ENCODE measurements around the gene FLYWCH1.

The FLYWCH1 gene

DNA sequence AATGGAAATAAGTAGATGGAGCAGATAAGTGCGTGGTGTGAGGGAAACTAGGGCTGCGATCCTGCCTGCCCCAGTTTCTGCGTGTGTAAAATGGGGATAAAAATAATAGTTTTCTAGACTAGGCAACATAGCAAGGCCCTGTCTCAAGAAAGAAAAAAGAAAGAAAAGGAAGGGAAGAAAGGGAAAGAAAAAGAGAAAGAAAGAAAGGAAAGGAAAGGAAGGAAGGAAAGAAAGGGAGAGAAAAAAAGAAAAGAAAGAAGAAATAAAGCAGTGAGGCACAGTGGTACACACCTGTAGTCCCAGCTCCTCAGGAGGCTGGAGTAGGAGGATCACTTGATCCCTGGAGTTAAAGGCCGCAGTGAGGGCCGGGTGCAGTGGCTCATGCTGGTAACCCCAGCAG is 70.7 kb downstream of the FLYWCH1 start:
- DNase-seq (ENCODE audit: low read depth in 3 of 3) = no peak

DNA sequence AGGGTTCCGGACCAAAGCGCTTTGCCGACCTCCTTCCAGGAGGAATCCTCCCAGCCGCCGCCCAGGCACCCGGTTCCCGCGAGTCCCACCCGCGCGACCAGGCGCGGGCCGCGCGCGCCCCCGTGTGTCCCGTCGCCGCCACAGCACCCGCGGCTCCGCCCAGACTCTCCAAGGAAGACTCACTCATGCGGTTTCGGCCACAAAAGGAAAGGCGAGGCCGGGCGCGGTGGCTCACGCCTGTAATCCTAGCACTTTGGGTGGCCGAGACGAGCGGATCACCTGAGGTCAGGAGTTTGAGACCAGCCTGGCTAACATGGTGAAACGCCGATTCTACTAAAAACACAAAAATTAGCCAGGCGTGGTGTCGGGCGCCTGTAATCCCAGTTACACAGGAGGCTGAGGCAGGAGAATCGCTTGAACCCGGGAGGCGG is 72.0 kb downstream of the FLYWCH1 start:
- DNase-seq (ENCODE audit: low read depth in 3 of 3) = peak; percentile 57 to 78 (median 58)

DNA sequence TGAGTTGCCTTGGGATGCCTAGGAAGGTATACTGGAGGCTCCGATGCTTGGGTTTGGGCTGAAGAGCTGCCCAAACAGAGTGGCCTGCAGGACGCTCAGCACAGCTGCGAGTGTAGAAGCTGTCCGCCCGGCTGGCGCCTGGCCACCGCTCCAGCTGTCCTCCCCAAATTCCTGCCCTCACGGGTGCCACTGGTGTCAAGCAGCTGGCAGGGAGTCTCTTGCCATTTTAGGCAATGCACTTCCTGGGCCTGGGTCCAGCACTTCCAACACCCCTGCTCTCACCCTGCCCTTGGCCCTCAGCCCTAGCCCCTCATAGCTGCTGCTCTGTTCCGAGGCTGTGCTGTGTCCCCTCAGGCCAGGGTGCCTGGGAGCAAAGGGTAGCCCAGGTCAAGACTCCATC is 73.7 kb downstream of the FLYWCH1 start:
- DNase-seq (ENCODE audit: low read depth in 3 of 3) = no peak

DNA sequence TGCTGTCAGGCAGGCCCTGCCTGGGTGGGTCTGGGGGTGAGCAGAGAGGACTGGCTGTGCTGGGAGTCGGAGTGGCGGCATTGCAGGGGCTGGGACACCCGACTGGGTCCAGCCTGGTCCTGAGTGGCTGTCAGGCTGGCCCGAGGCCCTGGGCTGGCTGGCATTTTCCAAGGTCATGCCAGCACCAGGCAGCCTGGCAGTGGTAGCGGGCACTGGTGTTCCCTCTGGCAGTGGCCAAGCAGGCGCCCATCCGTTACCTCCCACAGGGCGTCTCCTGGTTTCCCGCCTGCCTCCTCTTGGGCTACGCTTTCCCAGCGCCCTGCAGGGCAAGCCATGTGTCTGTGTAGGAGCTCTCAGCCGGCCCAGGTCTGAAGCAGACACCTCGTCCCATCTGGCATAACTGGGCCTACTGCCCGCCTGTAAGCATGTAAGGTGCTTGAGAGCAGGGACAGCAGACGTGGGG is 74.2 kb downstream of the FLYWCH1 start:
- DNase-seq (ENCODE audit: low read depth in 3 of 3) = no peak

DNA sequence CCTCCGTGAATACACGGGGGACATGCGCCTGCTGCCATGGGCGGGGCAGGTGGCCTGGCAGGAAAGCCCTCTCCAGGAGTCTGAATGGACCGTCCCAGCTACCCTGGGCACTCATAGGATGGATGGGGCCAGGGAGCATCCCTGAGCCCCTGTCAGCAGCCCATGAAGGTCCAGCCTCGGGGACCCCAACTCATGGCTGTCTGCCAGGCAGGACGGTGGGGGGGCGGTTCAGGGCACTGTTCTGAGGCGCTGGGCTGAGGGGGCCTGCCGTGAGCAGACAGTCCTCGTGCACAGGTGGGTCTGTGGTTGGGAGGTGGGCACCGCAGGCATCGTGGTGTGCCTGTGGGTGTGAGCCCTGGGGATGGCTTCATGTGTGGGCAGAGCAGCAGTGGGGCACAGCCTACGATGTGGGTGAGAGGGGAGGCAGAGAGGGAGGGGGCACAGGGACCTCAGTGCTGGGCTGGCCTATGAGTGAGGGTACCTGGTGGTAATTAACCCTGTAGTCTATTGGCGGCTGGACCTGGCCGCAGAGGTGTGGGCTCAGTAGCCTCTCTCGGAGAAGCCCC is 75.0 kb downstream of the FLYWCH1 start:
- DNase-seq (ENCODE audit: low read depth in 3 of 3) = no peak

DNA sequence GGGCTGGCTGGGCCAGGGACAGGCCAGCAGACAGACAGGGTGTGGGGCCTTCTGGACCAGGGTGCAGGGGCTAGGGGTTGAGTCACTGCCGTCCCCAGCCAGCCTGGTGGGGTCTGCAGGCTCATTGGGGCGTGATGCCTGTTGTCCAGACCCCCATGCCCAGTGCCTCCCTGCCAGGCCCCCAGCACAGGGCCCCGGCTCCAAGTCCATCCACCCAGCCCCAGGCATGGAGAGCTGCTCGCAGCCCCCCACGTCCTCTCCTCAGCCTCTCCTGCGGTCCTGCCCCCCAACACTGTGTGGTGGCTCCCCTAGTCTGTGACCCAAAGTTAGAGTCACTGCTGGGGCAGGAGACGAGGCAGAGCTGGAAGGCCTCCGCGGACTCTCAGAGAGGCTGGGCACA is 75.6 kb downstream of the FLYWCH1 start:
- no peak for DNase-seq (ENCODE audit: low read depth in 3 of 3)

DNA sequence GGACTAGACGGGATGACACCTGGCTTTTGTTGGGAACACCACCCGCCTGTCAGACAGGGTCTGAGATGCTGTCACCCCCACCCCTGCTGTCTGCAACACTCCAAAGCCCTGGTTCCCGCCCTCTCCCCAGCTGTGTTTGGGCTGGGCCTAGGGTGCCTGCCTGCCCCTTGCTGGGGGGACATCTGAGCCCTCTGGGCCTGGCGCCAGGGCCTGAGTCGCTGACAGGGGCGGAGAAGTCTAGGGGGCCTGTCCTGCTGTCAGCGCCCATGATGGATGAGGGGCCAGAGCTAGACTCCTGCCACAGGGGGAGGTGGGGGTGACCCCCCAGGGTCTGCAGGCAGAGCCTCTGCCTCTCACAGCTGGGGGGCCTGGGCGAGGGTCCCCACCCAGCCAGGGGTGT is 76.1 kb downstream of the FLYWCH1 start:
- DNase-seq (ENCODE audit: low read depth in 3 of 3) = no peak

DNA sequence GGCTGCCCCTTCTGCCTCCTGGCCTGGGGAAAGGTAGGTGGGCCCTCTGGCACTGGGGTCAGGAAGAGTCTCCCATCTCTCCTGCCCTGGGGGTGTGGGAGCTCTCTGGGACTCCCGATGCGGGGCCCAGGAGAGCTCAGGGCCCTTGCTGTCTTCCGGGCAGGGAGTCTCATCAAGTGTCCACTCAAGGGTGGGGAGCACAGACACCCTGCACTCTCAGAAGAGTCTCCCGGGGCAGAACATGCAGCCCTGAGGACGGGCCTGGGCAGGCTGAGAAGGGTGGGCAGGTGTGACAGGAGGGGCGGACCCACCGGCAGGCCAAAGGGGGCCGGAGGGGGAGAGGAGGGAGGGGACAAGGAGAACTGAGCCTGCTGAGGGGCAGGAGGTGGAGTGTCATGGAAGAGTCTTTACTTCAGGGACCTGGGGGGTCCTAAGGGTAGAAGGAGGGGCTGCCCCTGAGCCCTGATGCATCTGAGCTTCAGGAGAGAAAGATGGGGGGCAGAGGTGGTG is 76.9 kb downstream of the FLYWCH1 start:
- no peak for DNase-seq (ENCODE audit: low read depth in 3 of 3)

DNA sequence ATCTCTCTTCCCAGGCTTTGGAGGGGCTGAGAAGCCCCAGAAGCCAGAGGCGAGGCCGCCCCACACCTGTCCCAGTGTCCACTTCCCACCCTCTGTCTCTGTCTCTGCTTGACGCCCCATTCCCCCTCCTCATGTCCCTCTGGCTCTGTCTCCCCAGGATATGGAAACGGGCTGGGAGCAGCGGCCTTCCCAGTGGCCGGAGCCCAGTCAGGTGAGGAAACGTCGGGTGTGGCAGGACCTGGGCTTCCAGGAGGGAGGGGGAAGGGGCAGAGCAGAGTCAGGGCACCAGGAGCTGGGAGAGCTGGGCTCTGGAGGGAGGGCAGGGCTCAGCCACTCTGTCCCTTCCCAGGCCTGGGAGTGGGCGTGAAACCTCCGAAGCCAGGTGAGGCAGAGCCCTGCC is 79.2 kb downstream of the FLYWCH1 start:
- no peak for DNase-seq (ENCODE audit: low read depth in 3 of 3)

DNA sequence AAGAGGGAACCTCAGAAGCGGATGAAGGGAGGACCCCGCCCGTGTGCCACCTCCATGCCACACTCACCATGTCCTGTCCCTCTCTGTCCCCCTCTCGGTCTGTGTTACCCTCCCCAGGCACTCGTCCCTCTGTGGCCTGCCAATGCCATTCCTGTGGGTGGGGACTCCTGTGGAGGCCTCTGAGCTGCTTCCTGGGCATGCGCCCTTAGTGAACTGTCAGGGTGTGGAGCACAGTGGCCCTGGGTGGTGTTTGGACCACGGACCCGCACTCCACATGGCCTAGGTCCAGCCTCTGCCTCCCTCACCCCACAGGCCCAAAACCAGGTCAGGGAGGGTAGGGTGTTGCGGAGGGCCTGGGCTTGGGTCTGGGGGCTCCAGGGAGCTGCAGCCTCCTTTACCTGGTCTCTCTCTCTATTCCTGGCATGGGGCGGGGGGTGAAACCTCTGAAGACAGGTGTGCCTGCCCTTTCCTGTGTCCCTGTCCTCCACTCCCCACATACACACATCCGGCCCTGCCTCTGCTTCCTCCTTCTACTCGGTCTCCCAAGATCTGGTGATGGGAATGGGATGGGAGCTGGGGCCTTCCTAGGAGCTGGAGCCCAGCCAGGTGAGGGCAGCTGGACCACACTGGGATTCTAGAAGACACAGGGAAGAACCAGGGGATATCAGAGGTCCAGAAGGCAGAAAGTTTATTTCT is 80.0 kb downstream of the FLYWCH1 start:
- no peak for DNase-seq (ENCODE audit: low read depth in 3 of 3)

DNA sequence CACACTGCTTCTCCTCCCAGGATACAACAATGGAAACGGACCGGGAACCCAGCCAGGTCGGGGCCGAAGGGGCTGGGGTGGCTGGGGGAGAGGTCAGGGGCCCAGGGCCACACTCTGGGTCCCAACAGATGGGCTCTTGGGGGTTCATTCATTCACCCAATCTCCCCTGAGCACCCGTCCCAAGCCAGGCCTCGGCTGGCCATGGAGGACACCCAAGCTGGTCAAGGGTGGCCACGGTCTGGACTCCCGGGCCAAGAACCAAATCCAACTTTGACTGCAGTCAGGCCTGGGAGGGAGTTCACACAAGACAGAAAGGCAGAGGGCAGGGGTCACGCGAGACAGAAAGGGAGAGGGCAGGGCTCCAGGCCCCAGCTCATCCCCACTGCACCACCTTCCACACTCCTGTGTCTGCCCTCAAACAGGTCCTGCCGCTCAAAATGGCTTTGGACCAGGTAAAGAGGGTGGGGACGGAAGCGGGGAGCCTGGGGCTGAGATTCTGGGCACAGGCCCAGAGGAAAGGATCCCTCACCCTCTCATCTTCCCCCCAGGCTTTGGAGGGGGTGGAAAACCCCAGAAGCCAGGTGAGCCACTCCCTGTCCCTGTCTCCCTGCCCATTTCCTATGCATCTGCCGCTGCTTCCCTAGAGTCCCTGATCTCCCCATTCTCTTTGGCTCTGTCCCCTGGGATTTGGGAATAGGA is 80.8 kb downstream of the FLYWCH1 start:
- no peak for DNase-seq (ENCODE audit: low read depth in 3 of 3)

DNA sequence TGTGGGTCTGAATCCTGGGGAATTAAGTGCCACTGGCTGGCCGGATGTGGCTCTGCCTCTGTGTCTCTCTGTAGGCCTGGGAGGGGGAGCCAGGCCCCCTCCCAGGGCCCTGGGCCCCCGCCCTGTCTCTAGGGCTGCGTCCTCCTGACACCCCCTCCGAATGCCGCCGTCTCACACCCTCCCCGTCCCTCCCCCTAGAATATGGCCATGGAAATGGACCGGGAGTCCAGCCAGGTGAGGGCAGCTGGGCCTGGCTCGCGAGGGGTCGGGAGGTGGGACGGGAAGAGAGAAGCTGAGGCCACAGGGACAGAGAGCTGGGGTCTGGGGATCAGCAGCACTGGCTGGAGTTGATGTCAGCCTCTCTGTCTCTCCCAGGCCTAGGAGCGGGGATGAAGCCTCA is 84.6 kb downstream of the FLYWCH1 start:
- DNase-seq (ENCODE audit: low read depth in 3 of 3) = no peak

DNA sequence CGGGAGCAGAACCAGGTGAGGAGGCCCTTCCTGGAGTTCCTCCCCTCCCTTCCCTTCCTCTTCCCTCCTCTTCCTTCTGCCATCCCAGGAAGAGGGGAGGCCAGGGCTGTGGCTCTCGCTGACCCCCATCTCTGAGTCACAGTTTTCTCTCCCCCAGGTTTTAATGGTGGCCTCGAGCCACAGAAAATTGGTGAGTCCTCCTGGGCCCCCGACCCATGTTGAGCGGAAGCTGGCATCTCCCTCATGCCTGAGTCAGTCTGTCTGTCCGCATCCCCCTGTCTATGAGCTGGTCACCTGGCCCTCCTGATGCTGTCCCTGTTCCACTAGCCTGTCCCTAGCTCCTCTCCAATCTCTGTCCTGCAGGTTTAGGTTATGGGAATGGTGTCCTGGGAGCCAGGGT is 88.2 kb downstream of the FLYWCH1 start:
- DNase-seq (ENCODE audit: low read depth in 3 of 3) = no peak

DNA sequence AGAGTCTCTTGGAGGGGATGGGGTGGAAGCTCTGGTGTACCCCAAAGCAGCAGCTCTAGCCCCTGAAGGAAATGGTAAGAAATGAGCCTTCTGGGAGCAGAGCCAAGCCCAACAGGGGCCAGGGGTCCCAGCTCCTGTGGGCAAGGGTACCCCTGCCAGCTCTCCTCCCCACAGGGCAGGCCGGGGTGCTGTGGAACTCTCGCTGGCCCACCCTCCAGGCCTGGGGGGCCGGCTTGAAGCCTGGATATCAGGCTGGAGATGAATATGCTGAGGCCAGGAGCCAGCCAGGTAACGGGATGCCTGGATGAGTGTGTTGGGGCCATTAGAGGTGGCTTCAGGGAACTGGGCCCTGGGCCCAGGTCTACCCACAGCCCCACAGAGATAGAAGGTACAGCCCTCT is 88.8 kb downstream of the FLYWCH1 start:
- no peak for DNase-seq (ENCODE audit: low read depth in 3 of 3)

All from stimulated activated CD4-positive, alpha-beta T cell treated with anti-CD3 and anti-CD28 coated beads, TNF-alpha, amount 100 ng/mL, for 24 hours (primary cell).